ENCODE data around the gene PLSCR1.
"Not testable (repeated sequence)": the region's sequence is repeated elsewhere in the genome, so short reads cannot be mapped to it uniquely, and the experiment has no call there.

PLSCR1 gene

DNA sequence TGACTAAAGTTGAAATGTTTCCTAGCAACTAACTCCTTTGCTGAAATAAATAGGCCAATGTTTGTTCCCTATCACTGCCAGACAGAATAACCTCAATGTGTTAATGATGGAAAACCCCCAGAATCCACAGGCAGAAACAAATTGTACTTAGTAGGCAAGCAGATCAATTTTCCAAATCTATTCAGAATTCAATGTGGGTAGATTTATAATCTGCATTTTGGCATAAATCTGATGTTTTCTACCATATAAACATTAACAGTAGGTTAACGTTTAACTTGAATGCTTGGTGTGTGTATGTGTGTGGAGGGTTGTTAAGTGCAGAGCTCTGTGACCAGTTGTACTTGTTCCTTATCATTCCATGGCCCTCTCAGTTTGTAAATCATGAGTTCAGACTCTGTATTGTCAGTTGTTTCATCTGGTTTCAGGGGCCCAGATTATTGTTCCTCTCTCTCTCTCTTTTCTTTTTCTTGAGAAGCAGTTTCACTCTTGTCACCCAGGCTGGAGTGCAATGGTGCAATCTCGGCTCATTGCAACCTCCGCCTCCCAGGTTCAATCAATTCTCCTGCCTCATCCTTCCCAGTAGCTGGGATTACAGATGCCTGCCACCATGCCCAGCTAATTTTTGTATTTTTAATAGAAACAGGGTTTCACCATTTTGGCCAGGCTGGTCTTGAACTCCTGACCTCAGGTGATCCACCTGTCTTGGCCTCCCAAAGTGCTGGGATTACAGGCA, 32.8 kb downstream of the PLSCR1 start:
- DNase-seq: no peak

DNA sequence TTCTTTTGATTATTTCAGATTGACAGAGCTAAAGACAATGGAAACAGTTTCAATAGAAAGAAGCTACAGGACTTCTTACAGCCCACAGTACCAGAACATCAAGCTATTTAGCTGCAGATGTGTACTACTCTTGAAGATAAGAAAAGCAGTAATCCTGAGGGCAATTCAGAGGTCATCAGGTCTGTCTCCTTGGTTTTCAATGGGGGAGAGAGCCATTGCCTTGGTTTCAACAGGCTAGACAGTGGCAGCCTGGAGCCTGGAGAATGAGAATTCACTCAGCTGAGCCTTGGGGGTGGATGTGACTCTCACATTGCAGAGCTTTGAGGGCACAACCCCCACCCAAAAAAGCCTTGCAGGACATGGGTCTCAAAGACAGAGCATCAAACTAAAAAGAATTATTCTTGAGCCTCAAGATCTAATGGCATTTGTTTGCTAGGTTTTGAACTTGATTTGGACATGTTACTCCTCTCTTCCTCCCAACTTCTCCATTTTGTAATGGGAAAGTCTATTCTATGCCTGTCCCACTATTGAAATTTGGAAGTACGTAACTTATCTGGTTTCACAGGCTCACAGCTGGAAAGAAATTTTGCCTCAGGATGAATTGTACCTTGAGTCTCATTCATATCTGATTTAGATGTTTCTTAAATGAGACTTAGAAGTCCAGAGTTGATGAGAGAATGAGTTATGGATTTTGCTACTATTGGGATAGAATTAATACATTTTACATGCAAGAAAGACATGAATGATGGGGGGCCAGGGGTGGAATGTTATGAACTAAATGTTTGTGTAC, 36.9 kb downstream of the PLSCR1 start:
- DNase-seq: no peak

DNA sequence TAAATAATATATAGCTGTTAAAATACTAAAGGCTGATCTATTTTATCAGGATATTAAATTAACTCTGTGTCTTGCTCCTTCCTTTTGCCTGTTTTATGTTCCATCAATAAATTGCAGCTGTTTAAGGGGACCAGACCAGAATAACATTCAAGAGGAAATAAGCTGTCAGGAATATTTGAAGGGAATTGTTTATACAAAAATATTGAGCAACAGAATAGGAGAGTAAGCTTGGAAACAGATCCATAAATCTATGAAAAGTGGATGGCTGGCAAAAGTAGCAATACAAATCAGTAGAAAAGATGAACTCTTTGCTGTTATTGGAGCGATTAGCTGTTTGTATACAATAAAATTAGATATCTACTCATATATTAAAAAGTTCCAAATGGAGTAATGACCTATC, 38.9 kb downstream of the PLSCR1 start:
- no peak for DNase-seq

DNA sequence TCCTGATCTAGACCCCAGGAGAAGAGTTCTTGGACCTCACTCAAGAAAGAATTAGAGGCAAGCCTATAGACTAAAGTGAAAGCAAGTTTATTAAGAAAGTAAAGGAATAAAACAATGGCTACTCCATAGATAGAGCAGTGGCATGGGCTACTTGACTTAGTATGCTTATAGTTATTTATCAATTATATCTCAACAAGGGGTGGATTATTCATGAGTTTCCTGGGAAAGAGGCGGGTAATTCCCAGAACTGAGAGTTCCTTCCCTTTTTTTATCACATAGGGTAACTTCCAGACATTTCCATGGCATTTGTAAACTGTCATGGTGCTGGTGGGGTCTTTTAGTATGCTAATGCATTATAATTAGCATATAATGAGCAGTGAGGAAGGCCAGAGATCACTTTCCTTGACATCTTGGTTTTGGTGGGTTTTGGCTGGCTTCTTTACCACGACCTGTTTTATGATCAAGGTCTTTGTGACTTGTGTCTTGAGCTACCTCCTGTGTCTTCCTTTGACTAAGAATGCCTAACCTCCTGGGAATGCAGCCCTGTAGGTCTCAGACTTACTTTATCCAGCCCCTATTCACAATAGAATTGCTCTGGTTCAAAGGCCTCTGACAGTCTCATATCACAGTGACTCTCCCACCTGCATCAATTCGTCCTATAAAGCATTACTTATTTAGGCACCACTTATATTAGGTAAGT, 39.8 kb downstream of the PLSCR1 start:
- DNase-seq: no peak

DNA sequence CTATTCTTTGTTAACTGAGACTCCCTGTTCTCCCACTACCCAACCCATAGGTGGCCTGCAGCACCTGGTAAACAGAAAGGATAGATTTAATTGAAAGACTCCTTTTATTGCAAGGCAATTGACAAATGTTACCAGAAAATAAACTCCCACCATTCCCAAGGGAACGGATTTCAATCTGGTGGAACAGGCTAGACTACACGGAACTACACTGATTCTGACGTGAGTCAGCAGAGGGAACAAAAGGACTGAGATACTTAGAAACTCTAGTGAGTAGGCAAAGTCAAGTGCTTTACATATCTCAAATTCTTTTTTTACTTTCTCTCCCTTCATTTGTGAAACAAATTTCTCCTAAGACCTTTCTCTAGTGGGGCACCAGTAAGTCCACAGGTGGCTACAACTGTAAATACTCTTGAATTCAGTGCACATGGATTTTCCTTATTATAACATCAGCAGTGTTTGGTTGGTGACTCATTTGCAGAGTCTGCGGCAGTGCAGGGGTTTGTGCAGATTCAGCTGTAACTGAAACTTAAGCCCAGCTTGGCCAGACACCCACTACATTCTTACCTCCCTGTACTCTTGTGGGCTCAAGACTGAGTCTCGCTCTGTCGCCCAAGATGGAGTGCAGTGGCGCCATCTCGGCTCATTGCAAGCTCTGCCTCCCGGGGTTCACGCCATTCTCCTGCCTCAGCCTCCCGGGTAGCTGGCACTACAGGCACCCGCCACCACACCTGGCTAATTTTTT, 40.8 kb downstream of the PLSCR1 start:
- DNase-seq: peak; percentile 13 to 27

DNA sequence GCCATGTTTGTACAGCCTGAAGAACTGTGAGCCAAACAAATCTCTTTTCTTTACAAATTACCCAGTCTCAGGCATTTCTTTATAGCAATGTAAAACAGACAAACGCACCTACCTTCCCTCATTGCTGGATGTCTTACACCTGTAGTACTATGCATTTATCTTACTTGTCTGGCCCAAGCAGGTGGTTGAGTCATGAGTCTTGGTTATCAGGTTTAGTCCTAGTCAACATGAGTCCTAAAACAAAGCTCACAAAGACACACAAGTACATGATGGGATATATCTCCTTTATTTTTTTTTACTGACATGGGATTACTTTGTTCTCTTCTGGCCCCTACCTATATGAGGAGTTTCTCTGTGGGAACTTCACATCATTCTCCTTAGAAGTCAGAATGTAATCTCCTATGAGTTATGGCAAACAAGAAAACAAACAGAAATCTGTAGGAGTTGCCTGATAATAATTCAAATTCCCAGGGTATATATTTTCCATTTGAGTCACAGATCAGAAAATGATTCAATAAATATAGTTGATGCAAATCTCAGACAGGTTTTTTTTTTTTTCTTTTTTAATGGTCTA, 41.4 kb downstream of the PLSCR1 start:
- no peak for DNase-seq

DNA sequence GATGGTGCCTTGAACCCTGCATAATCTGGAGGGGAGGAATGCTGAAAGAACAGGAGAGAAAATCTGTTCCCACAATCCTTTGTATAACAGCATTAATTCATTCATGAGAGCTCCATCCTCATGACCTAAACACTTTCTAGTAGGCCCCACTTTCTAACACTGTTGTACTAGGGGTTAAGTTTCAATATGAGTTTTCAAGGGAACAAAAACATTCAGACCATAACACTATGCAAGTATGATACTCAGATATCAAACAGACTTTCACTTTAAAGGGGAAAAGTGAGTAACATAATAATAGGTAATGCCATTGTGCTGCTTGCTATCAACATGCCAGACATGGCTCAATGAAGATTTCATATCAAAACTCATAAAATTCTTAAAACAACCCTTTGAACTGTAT, 42.7 kb downstream of the PLSCR1 start:
- DNase-seq: no peak

DNA sequence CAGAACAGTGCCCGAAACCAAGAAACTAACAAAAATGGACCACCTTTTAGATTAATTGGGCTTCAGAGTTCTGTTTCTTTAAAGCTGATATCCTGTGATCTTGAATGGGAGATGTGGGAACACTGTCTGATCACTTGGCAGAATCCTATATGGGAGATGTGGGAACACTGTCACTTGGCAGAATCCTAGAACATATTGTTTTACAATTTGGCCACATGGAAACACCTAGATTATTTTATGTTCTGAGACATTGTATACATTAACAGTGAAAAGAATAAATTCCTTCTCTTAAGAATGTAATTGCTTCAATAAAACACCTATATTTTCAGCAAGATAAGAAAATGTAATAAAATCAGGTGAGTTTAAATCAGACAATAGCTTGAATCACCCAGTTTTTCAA, 44.7 kb downstream of the PLSCR1 start:
- DNase-seq: no peak

DNA sequence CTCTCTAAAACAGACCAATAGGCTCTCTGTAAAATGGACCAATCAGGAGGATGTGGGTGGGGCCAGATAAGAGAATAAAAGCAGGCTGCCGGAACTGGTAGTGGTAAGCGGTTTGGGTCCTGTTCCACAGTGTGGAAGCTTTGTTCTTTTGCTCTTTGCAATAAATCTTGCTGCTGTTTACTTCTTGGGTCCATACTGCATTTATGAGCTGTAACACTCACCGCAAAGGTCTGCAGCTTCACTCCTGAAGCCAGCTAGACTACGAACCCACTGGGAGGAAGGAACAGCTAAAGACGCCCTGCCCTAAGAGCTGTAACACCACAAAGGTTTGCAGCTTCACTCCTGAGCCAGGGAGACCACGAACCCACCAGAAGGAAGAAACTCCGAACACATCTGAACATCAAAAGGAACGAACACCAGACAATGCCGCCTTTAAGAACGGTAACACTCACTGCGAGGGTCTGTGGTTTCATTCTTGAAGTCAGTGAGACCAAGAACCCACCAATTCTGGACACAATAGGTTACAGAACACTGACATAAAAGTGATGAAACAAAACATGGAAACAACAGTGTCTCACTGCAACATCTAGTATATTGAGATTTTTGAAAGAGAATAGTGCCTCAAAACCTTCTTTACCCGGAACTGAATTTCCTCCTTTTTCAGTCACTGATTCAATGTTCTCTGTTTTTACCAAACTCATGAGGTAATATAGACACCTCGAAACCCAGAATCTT, 46.2 kb downstream of the PLSCR1 start:
- DNase-seq: peak; percentile 38 to 40

DNA sequence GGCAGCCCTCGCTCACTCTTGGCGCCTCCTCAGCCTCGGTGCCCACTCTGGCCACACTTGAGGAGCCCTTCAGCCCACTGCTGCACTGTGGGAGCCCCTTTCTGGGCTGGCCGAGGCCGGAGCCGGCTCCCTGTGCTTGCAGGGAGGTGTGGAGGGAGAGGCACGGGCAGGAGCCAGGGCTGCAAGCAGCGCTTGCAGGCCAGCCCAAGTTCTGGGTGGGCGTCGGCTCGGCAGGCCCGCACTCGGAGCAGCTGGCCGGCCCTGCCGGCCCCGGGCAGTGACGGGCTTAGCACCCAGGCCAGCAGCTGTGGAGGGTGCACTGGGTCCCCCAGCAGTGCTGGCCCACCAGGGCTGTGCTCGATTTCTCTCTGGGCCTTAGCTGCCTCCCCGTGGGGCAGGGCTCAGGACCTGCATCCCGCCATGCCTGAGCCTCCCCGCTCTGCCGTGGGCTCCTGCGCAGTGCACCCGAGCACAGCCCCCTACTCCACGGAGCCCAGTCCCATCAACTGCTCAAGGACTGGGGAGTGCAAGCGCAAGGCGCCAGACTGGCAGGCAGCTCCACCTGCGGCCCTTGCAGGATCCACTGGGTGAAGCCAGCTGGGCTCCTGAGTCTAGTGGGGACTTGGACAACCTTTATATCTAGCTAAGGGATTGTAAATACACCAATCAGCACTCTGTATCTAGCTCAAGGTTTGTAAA, 47.1 kb downstream of the PLSCR1 start:
- DNase-seq: not testable (repeated sequence)

DNA sequence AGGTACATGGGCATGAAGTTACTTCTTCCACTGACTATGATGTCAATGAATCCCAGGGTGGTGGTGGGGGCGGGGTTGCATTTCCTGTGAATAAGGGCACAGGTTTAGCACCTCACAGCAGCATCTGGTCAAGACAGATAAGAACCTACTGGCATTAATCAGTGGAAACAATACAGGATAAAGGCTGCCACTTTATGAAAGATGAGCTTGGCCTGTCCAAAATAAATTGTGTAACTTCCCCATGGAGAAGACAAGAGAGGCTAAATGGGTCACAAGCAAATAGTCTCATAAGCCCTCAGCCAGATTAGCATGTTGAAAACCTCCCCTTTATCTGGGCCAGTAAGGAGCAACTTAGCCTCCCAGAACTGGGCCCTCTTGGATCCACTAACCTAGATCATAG, 47.7 kb downstream of the PLSCR1 start:
- no peak for DNase-seq

DNA sequence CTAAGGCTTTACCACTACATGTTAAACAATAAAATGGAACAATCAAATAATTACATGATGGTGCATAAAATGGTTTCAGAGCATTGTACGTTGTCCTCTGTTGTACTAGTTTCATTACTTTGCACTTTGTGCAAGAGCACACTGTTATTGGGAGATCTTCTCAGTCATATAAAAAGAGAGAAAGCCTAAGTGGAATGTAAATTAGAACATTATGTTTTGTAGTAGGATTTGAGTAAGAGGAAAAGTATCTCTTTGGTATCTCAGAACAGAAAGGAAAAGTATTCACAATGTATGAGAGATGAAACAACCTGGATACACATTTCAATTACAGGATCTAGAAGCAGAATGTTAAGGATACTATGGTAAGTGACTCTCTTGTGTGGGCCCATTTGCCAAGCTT, 48.2 kb downstream of the PLSCR1 start:
- DNase-seq: no peak

DNA sequence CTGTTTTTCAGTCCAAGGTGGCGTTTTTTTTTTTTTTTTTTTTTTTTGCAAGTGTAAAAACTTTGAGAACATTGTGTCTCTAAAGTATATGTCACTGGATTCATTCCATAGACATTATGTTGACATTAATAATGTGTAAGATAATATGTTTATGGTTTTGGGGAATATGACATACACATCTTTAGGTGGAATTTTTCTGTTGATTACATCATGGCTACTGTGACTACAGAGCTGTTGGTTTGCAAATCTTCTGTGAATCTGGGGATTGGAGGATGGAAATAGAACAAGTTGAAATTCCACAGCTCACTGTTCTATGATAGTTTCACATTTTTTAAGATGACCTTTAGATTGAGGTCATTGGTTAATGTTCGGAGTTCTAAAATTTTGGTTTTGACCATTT, 50.6 kb downstream of the PLSCR1 start:
- no peak for DNase-seq

DNA sequence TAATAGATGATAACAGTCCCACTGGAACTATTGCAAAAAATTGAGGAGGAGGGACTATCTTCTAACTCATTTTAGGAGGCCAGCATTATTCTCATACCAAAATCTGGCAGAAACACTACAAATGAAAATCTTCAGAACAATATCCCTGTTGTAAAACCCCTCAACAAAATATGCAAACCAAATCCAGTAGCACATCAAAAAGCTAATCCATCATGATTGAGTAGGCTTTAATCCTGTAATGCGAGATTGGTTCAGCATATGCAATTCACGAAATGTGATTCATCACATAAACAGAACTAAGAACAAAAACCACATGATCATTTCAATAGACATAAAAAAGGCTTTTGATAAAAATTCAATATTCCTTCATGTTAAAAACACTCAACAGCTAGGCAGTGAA, 51.2 kb downstream of the PLSCR1 start:
- DNase-seq: no peak

DNA sequence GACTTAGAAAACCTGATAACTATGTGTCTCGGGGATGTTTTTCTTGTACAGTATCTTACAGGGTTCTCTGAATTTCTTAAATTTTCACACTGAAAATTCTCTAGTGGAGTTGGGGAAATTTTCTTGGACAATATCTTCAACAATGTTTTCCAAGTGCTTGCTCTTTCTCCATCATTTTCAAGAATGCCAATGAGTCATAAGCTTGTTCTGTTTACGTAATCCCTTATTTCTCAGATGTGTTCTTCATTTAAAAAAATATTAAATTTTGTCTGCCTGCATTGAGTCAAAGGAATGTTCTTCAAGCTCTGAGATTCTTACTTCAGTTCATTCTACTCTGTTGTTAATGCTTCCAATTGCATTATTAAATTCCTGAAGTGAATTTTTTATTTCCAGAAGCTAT, 53.1 kb downstream of the PLSCR1 start:
- no peak for DNase-seq

DNA sequence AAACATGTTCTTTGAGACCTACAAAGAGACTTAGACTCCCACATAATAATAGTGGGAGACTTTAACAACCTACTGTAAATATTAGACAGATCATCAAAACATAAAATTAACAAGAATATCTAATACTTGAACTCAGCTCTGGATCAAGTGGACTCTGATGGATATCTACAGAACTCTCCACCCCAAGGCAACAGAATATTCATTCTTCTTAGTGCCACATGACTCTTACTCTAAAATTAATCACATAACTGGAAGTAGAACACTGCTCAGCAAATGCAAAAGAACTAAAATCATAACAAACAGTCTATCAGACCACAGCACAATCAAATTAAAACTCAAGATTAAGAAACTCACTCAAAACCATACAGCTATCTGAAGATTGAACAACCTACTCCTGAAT, 59.1 kb downstream of the PLSCR1 start:
- DNase-seq: no peak

DNA sequence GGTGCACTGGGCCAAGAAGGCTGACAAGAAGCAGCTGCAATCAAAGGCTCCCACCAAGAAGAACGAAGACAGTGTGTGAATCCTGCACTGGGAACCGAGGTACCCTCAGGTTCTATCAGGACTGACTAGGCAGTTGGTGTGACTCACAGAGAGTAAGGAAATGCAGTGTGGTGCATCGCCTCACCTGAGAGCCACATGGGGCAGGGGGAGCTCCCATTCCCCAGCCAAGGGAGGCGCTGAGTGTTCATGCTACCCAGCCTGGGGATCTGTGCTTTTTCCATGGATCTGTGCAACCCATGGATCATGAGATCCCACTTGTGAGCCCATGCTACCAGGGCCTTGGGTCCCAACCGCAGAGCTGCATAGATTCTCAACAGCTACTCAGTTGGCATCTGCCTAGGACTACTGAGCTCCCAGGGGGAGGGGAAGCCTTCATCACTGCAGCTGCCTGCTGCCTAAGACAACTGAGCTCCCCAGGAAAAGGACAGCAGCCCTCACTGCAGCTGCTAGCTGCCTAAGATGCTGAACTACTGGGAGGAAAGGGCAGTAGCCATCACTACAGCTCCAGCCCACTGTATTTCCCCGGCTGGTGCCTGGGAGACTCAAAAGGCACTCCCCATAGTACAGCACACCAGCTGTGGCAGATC, 68.2 kb downstream of the PLSCR1 start:
- no peak for DNase-seq

DNA sequence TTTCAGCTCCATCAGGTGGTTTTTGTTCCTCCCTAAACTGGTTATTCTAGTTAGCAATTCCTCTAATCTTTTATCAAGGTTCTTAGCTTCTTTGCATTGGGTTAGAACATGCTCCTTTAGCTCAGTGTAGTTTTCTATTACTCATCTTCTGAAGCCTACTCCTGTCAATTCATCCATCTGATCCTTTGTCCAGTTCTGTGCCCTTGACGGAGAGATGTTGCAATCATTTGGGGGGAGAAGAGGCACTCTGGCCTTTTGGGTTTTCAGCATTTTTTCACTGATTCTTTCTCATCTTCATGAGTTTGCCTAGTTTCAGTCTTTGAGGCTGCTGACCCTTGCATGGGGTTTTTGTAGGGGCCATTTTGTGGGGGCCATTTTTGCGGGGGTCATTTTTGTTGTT, 69.4 kb downstream of the PLSCR1 start:
- DNase-seq: not testable (repeated sequence)

DNA sequence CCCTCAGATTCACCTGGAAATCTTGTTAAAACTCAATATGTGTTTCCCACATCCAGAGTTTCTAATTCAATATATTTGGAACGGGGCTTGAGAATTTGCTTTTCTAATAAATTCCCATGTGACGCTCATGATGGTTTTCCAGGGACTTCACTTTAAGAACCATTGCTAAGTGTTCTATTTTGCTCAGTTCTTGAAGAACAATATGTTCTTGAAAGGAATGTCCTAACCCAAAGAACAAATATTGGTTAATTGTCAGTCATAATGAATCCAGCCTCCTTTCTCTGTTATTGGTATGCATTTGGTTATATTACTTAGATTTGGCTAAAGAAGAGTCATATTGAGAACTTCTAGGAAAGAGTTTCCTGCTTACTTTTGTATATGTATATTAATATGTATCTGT, 70.7 kb downstream of the PLSCR1 start:
- no peak for DNase-seq

DNA sequence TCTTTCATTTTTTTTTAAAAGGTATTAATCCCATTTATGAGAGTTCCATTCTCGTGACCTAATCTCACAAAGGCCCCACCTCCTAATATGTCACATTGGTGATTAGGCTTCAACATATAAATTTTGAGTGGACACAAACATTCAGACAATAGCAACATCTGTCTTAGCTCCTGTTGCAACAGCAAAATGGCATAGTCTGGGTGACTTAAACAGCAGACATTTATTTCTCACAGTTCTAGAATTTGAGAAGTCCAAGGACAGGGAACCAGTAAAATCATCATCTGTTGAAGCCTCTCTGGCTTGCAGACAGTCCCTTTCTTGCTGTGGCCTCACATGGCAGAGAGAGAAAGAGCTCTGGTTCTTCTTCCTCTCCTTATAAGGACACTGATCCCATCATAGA, 71.8 kb downstream of the PLSCR1 start:
- DNase-seq: no peak

DNA sequence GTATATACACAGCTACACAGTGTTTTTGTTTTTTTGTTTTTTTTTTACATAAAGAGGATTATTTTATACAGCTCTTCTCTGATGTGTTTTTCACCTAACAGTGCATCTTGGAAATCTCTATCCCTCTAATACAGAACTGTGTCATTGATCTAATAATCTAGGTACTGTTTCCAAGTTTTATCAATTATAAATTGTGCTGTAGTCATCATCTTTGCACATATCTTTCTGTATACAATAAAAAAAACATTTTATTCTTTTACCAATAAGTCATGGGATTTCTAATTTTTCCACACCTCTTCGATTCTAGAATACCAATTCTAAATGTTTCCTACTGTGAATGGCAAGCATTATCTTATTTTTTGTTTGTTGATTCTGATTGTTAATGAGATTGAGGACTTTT, 73.4 kb downstream of the PLSCR1 start:
- DNase-seq: no peak

Data from activated CD4-positive, alpha-beta T cell treated with anti-CD3 and anti-CD28 coated beads, Interleukin-2, amount 50 U/mL, for 48 hours (primary cell).